Pulmonary artery endothelial cell (primary cell): ENCODE data around the gene TMEM95. TPM values are rescaled to one million over a fixed set of nuclear protein-coding genes. Genes with fewer than 3 reads are reported as not detected.

Experiments
- DNase-seq: peaks from one replicate; pipeline ENCODE4 v3.0.0-alpha.2; 2011; ENCODE audit warnings: low read depth, low spot score
- total RNA-seq: library from RNA; depleted of rRNA; stranded (reverse); fragments of >200 nt; gene quantifications from 2 replicates; pipeline ENCODE4 v1.2.3, GENCODE V29; 2014

TMEM95 gene
- total RNA-seq, 1 donor from 2014 or later: not detected

GRCh38 chr17:7374353-7374752 lies 19.4 kb downstream of the TMEM95 start:
- DNase-seq: no peak

- DNase-seq: no peak
These were observed 24.2 kb downstream of the TMEM95 start for GRCh38 chr17:7379134-7379533.

GRCh38 chr17:7380321-7380720 lies 25.4 kb downstream of the TMEM95 start:
- no peak for DNase-seq

- no peak for DNase-seq
These were observed 26.1 kb downstream of the TMEM95 start, which contains the start of gene TNK1 for GRCh38 chr17:7380855-7381683. TSS of gene TNK1 (plus strand) at chr17:7381089. CDS start at chr17:7382927, 1,838 bp downstream.

GRCh38 chr17:7382901-7383300 lies 27.9 kb downstream of the TMEM95 start:
- no peak for DNase-seq

- DNase-seq: no peak
These were observed 28.4 kb downstream of the TMEM95 start for GRCh38 chr17:7383371-7383741.

GRCh38 chr17:7383742-7384488 lies 29.0 kb downstream of the TMEM95 start:
- DNase-seq: no peak

- DNase-seq: no peak
These were observed 29.6 kb downstream of the TMEM95 start for GRCh38 chr17:7384489-7385081.

GRCh38 chr17:7388856-7389255 lies 33.9 kb downstream of the TMEM95 start:
- DNase-seq: no peak

GRCh38 chr17:7389924-7390910 lies 35.3 kb downstream of the TMEM95 start:
- no peak for DNase-seq

- DNase-seq: no peak
These were observed 36.4 kb downstream of the TMEM95 start for GRCh38 chr17:7391307-7391706.

GRCh38 chr17:7392696-7393612 lies 38.0 kb downstream of the TMEM95 start:
- DNase-seq: no peak

- no peak for DNase-seq
These were observed 38.9 kb downstream of the TMEM95 start for GRCh38 chr17:7393613-7394451.

GRCh38 chr17:7394452-7395191 lies 39.7 kb downstream of the TMEM95 start, which contains the start of gene PLSCR3:
TSS of gene PLSCR3 (minus strand) at chr17:7394525. CDS start at chr17:7394110, 415 bp downstream.
- DNase-seq: peak; percentile 62

GRCh38 chr17:7396147-7396546 lies 41.2 kb downstream of the TMEM95 start:
- no peak for DNase-seq

GRCh38 chr17:7398612-7399011 lies 43.7 kb downstream of the TMEM95 start:
- DNase-seq: no peak

- DNase-seq: no peak
These were observed 48.2 kb downstream of the TMEM95 start for GRCh38 chr17:7403043-7403726.

- no peak for DNase-seq
These were observed 48.7 kb downstream of the TMEM95 start for GRCh38 chr17:7403727-7403976.
